NCI-H128 (cell line): ENCODE results near the gene BIRC6.
"Not testable (repeated sequence)": the region's sequence is repeated elsewhere in the genome, so short reads cannot be mapped to it uniquely, and the experiment has no call there.

ENCODE experiments used
- DNase-seq: peaks from one replicate; lab custom pipeline; 2025; ENCODE audit not compliant: unreplicated experiment; lab: John Stamatoyannopoulos, UW

Gene BIRC6

GRCh38 chr2:32496662-32497061 lies 139.8 kb downstream of the BIRC6 start:
- DNase-seq, result no peak

- no peak for DNase-seq
Observed at GRCh38 chr2:32498306-32498705, 141.5 kb downstream of the BIRC6 start.

DNA sequence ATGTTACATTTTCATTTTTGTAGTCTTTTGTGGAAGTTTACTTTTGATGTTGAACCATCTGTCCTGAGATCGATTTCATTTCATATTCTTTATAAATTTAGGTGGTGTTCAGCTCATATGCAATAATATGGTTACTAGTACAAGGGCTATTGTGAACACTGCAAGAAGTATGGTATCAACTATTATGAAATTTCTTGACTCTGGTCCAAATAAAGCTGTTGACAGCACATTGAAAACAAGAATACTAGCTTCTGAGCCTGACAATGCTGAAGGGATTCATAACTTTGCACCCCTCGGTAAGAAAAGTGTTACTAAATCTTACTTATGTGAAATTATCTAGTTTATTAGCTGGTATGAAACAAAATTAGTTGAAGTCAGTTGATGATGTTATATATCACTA lies 146.1 kb downstream of the BIRC6 start:
- DNase-seq, result no peak

- DNase-seq, result no peak
Observed at GRCh38 chr2:32504877-32505478, 148.2 kb downstream of the BIRC6 start.

GRCh38 chr2:32506446-32506845 lies 149.6 kb downstream of the BIRC6 start:
- DNase-seq, result no peak

- DNase-seq, result no peak
Observed at GRCh38 chr2:32514946-32515345, 158.1 kb downstream of the BIRC6 start.

DNA sequence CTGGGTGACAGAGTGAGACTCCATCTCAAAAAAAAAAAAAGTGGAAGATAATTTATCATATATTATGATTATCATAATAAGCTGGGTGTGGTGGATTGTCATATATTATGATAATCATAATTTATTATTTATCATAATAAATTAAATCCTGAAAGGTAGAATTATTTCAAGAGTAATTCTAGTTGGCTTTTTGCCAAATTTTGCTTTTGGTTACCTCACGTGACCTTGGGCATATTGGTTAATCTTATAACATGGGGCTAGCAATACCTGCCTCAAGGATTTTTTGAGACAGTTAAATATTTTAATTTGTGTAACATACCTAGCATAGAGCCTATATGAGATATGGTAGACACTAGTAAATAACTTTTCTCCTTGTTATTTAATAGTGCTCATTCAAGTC lies 159.7 kb downstream of the BIRC6 start:
- DNase-seq, result no peak

GRCh38 chr2:32522770-32523169 lies 165.9 kb downstream of the BIRC6 start:
- DNase-seq, result no peak

DNA sequence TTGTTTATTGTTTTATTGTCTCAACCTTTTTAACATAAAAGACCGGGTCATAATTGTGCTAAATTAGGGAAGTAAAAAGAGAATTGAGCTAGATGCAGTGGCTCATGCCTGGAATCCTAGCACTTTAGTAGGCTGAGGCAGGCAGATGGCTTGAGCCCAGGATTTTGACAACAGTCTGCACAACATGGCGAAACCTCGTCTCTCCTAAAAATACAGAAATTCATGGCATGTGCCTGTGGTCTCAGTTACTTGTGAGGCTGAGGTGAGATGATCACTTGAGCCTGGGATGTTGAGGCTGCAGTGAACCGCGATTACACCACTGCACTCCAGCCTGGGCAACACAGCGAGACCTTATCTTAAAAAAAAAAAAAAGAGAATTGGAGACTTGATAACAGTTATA lies 166.9 kb downstream of the BIRC6 start:
- DNase-seq, result no peak

DNA sequence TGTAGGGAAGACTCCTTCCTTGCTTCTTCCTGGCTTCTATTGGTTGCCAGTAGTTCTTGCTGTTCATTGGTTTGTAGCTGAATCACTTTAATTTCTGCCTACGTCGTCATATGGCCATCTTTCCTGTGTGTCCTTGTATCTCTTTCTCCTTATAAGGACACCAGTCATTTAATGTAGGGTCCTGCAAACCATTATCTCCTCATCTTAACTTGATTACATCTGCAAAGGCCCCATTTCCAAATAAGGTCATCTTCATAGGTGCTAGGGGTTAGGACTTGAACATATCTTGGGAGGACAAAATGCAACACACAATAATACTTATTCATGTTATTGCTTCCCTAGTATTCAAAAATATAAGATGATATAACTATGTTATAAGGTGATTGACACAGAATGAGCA lies 175.5 kb downstream of the BIRC6 start:
- no peak for DNase-seq

DNA sequence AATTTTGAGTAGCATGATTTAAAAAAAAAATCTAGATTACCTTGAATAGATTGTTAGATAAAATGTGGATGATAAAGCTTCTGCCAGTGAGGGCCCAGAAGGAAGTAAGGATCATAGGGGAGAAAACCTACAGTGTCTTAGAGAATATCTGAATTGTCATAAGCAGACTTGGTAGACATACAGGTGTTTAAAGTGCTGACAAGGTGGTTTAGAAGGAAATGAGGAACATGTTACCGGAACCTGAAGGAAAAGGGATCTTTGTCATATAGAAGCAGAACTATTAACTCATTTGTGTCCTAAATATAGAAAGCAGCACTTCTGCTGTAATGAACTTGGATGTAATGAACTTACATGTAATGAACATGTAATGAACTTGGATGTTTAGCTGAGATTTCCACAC lies 176.1 kb downstream of the BIRC6 start:
- no peak for DNase-seq

- no peak for DNase-seq
Observed at GRCh38 chr2:32534831-32535230, 178.0 kb downstream of the BIRC6 start.

DNA sequence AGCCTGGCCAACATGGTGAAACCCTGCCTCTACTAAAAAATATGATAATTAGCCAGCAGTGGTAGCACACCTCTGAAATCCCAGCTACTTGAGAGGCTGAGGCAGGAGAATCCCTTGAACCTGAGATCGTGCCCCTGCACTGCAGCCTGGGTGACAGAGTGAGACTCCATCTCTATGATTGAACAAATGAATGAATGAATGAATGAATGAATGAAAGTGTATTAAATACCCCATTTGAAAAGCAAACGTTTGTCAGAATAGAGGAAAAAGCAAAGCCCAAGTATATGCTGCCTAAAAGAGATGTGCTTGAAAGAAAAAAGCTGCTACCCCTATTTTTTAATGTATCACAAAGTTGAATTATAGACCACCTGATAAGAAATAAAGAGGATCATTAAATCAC lies 181.9 kb downstream of the BIRC6 start:
- DNase-seq, result no peak

DNA sequence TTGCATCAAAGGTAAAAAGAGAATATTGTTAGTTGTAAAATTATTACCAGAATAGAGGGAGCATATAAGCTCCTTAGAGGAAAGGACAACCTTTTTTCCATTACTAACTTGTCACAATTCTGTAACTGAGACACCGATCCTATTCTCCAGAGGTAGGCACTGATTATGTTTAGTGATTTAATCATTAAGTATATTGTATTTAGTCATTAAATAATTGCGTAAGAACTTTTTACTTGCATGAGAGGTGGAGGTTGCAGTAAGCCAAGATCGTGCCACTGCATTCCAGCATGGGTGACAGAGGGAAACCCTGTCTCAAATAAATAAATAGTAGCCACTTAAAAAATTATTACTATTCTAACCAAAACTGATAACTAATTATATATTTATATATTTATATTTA lies 195.7 kb downstream of the BIRC6 start:
- DNase-seq, result not testable (repeated sequence)

GRCh38 chr2:32553829-32554432 lies 197.1 kb downstream of the BIRC6 start:
- no peak for DNase-seq

GRCh38 chr2:32558492-32558891 lies 201.7 kb downstream of the BIRC6 start:
- no peak for DNase-seq

- DNase-seq, result no peak
Observed at GRCh38 chr2:32559136-32559535, 202.3 kb downstream of the BIRC6 start.

- DNase-seq, result no peak
Observed at GRCh38 chr2:32562906-32563305, 206.1 kb downstream of the BIRC6 start.

DNA sequence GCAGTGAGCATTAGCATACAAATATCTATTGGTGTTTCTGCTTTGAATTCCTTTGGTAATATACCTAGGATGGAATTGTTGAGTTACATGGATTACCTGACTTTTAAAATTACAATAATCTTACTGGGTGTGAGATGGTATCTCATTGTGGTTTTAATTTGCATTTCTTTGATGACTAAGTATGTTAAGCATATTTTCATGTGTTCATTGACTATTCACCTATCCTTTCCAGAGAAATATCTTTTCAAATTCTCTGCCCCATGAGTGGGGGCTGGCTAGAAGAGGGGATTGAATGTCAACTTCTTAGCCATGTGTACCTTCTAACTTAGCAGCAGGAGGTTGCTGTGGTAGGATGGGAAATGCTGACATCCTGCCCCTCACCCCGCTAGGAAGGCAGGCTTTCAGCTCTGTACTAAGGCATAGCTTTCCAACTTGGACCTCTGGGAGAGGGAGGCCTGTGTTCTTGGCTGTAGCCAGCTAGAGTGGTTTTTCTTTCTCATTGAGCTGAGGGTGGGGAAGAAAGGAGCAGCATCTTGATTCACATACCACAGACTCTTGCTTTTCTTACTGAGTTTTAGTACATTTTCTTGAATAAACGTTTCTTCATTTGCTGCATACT lies 207.7 kb downstream of the BIRC6 start:
- DNase-seq, result no peak

GRCh38 chr2:32565902-32566301 lies 209.1 kb downstream of the BIRC6 start:
- DNase-seq, result no peak

- no peak for DNase-seq
Observed at GRCh38 chr2:32572030-32572429, 215.2 kb downstream of the BIRC6 start.

DNA sequence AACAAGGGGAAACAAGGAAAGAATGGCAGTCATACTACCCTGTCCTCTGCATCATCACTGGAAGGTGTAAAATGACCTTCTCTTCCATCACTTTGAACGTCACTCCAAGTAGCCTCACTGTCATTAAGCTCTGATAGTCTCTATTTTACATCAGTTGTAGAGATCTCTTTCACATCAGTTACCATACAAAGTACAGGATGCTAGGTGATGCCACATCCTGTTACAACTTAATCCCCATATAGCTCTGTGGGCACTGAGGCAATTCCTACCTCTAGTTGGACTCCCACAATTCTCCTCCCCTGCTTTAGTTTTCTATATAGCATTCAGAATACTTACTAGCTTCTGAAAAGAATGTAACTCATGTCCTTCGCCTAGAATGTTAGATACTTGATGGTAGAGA lies 215.9 kb downstream of the BIRC6 start:
- DNase-seq, result no peak
